ENCODE data around the gene GRIK1.

The GRIK1 gene

GRCh38 chr21:29645666-29646553, 293.9 kb downstream of the GRIK1 start:
- DNase-seq (ENCODE audit: low spot score), result no peak

- no peak for DNase-seq (ENCODE audit: low spot score)
Measured at GRCh38 chr21:29643289-29643688, 296.5 kb downstream of the GRIK1 start.

- no peak for DNase-seq (ENCODE audit: low spot score)
Measured at GRCh38 chr21:29642551-29643245, 297.1 kb downstream of the GRIK1 start.

- no peak for DNase-seq (ENCODE audit: low spot score)
Measured at GRCh38 chr21:29641635-29642550, 297.9 kb downstream of the GRIK1 start.

GRCh38 chr21:29641001-29641634, 298.7 kb downstream of the GRIK1 start:
- DNase-seq (ENCODE audit: low spot score), result no peak

GRCh38 chr21:29640080-29640508, 299.7 kb downstream of the GRIK1 start:
- no peak for DNase-seq (ENCODE audit: low spot score)

- no peak for DNase-seq (ENCODE audit: low spot score)
Measured at GRCh38 chr21:29639366-29640079, 300.3 kb downstream of the GRIK1 start.

GRCh38 chr21:29638761-29639327, 301.0 kb downstream of the GRIK1 start:
- no peak for DNase-seq (ENCODE audit: low spot score)

- DNase-seq (ENCODE audit: low spot score), result no peak
Measured at GRCh38 chr21:29638138-29638537, 301.7 kb downstream of the GRIK1 start.

- no peak for DNase-seq (ENCODE audit: low spot score)
Measured at GRCh38 chr21:29637553-29637952, 302.2 kb downstream of the GRIK1 start.

GRCh38 chr21:29637134-29637533, 302.7 kb downstream of the GRIK1 start:
- no peak for DNase-seq (ENCODE audit: low spot score)

- DNase-seq (ENCODE audit: low spot score), result no peak
Measured at GRCh38 chr21:29634418-29634817, 305.4 kb downstream of the GRIK1 start.

GRCh38 chr21:29633756-29634155, 306.0 kb downstream of the GRIK1 start:
- DNase-seq (ENCODE audit: low spot score), result no peak

- DNase-seq (ENCODE audit: low spot score), result no peak
Measured at GRCh38 chr21:29630441-29630840, 309.4 kb downstream of the GRIK1 start.

GRCh38 chr21:29627905-29628304, 311.9 kb downstream of the GRIK1 start:
- no peak for DNase-seq (ENCODE audit: low spot score)

GRCh38 chr21:29626801-29627470, 312.9 kb downstream of the GRIK1 start:
- DNase-seq (ENCODE audit: low spot score), result no peak

GRCh38 chr21:29625990-29626389, 313.8 kb downstream of the GRIK1 start:
- DNase-seq (ENCODE audit: low spot score), result no peak

- no peak for DNase-seq (ENCODE audit: low spot score)
Measured at GRCh38 chr21:29624776-29625175, 315.0 kb downstream of the GRIK1 start.

GRCh38 chr21:29621525-29621924, 318.3 kb downstream of the GRIK1 start:
- DNase-seq (ENCODE audit: low spot score), result no peak
